OCI-LY7 (cell line): ENCODE data around the gene SNX13. TPM values are rescaled to one million over a fixed set of nuclear protein-coding genes. Genes with fewer than 3 reads are reported as not detected.

Source experiments
- BruUV-seq: library from RNA; stranded (reverse); fragments of 400-500 nt; replicated peaks from 2 replicates; lab custom pipeline; 2021; lab: Mats Ljungman, UMichigan
- CTCF ChIA-PET: fragments of 300-600 bp; sonication (Branson Sonifier 250); formaldehyde crosslinking; loops from one replicate; lab custom pipeline; 2022; ENCODE audit warnings: antibody characterized with exemption; ENCODE audit not compliant: unreplicated experiment; lab: Charles Lee
- POLR2A ChIA-PET: fragments of 300-600 bp; sonication (Branson Sonifier 250); formaldehyde crosslinking; loops from one replicate; lab custom pipeline; 2022; ENCODE audit warnings: antibody characterized with exemption; lab: Charles Lee
- DNase-seq: peaks from one replicate; pipeline ENCODE4 v3.0.0-alpha.2; 2015; ENCODE audit warnings: low spot score
- H2AFZ ChIP-seq: fragments of 200-600 bp; sonication (generic), shearing (Covaris generic); 2 replicates; pipeline ENCODE4 v1.6.1; 2014; ENCODE audit warnings: mild to moderate bottlenecking, antibody characterized with exemption, low read length, moderate library complexity
- H3K27ac ChIP-seq: fragments of 200-600 bp; sonication (generic); 2 replicates; pipeline ENCODE4 v1.5.1; 2014; ENCODE audit warnings: mixed run types, low read depth, mild to moderate bottlenecking, moderate library complexity, low read length, inconsistent platforms; ENCODE audit not compliant: poor library complexity, severe bottlenecking
- H3K36me3 ChIP-seq: fragments of 200-600 bp; sonication (generic); 2 replicates; pipeline ENCODE4 v1.6.1; 2014; ENCODE audit warnings: mild to moderate bottlenecking, antibody characterized with exemption, low read length, moderate library complexity, mixed read lengths; ENCODE audit not compliant: insufficient read depth
- H3K4me1 ChIP-seq: fragments of 200-600 bp; sonication (generic); 2 replicates; pipeline ENCODE4 v1.5.1; 2014; ENCODE audit warnings: mild to moderate bottlenecking, low read length; ENCODE audit not compliant: insufficient read depth, poor library complexity, severe bottlenecking
- H3K4me2 ChIP-seq: fragments of 200-600 bp; sonication (generic); 2 replicates; pipeline ENCODE4 v1.6.1; 2014; ENCODE audit warnings: mild to moderate bottlenecking, low read length
- H3K4me3 ChIP-seq: fragments of 200-600 bp; sonication (generic); 2 replicates; pipeline ENCODE4 v1.5.1; 2014; ENCODE audit warnings: mild to moderate bottlenecking, low read depth, low read length; ENCODE audit not compliant: poor library complexity, severe bottlenecking
- H3K79me2 ChIP-seq: fragments of 200-600 bp; sonication (generic); 2 replicates; pipeline ENCODE4 v1.6.1; 2016; ENCODE audit warnings: low read depth, mild to moderate bottlenecking, low read length, moderate library complexity, mixed read lengths; ENCODE audit not compliant: insufficient read depth
- H3K9me2 ChIP-seq: fragments of 200-600 bp; sonication (generic); 2 replicates; pipeline ENCODE4 v1.6.1; 2016; ENCODE audit warnings: mild to moderate bottlenecking, low read length, mixed read lengths; ENCODE audit not compliant: insufficient read depth
- H3K9me3 ChIP-seq: fragments of 200-600 bp; sonication (generic); 2 replicates; pipeline ENCODE4 v1.6.1; 2014; ENCODE audit warnings: mild to moderate bottlenecking, mixed run types, low read length, mixed read lengths
- H4K20me1 ChIP-seq: fragments of 200-600 bp; sonication (generic); 2 replicates; pipeline ENCODE4 v1.6.1; 2014; ENCODE audit warnings: mild to moderate bottlenecking, antibody characterized with exemption, low read length, moderate library complexity, mixed read lengths; ENCODE audit not compliant: insufficient read depth
- EZH2phosphoT487 ChIP-seq: fragments of 200-600 bp; sonication (generic); IDR thresholded peaks from 2 replicates; pipeline ENCODE4 v1.6.1; 2018; ENCODE audit warnings: low read depth, borderline replicate concordance, mild to moderate bottlenecking, mixed run types, antibody characterized with exemption, low read length, moderate library complexity, mixed read lengths
- intact Hi-C: fragments of 100-400 bp; cut with micrococcal nuclease; formaldehyde crosslinking; loops from one replicate; pipeline ENCODE4 v1.10.0; 2022; ENCODE audit not compliant: unreplicated experiment
- total RNA-seq, 2 experiments: library from RNA; depleted of rRNA in 1 of 2; stranded (reverse); fragments of >200 nt in 1 of 2; shearing (Covaris generic) in 1 of 2; gene quantifications; 2 replicates each; pipeline ENCODE4 v1.2.3, GENCODE V29; 2014 to 2022
- TF ChIP-seq, protein P1 (sequence below): fragments of 200-600 bp; sonication (generic); conservative IDR thresholded peaks from 2 replicates; pipeline ENCODE4 v1.5.1; 2014; ENCODE audit warnings: mild to moderate bottlenecking, antibody characterized with exemption, low read length, moderate library complexity, mixed read lengths

Gene SNX13
- total RNA-seq, 2 experiments from 2014 or later, result 20.0 to 32.6 TPM

- TF ChIP-seq EZH2phosphoT487, result no peak
- TF ChIP-seq, protein P1, sequence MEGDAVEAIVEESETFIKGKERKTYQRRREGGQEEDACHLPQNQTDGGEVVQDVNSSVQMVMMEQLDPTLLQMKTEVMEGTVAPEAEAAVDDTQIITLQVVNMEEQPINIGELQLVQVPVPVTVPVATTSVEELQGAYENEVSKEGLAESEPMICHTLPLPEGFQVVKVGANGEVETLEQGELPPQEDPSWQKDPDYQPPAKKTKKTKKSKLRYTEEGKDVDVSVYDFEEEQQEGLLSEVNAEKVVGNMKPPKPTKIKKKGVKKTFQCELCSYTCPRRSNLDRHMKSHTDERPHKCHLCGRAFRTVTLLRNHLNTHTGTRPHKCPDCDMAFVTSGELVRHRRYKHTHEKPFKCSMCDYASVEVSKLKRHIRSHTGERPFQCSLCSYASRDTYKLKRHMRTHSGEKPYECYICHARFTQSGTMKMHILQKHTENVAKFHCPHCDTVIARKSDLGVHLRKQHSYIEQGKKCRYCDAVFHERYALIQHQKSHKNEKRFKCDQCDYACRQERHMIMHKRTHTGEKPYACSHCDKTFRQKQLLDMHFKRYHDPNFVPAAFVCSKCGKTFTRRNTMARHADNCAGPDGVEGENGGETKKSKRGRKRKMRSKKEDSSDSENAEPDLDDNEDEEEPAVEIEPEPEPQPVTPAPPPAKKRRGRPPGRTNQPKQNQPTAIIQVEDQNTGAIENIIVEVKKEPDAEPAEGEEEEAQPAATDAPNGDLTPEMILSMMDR, result no peak
- no TSS peak for BruUV-seq
- CTCF ChIA-PET, result no interaction called here
Measured at GRCh38 chr7:17746020-17746530, 194.2 kb downstream of the SNX13 start.

GRCh38 chr7:17745610-17746009 lies 194.7 kb downstream of the SNX13 start:
- TF ChIP-seq, protein P1, result no peak
- no peak for TF ChIP-seq EZH2phosphoT487
- Histone ChIP-seq H3K4me1 (no peaks in the 10 kb centered on the region), H3K9me2 (no peaks in the 10 kb centered on the region), H4K20me1 (no peaks in the 10 kb centered on the region), H3K27ac (no peak overlapping the region), H3K79me2 (no peaks in the 10 kb centered on the region), H3K4me2 (no peak overlapping the region), H3K36me3 (no peaks in the 10 kb centered on the region), H2AFZ (no peak overlapping the region), H3K4me3 (no peak overlapping the region), H3K9me3 (no peaks in the 10 kb centered on the region)
- ChIA-PET POLR2A (interaction anchor here (0.7 kb wide), 1 partner anchor 234 kb away, joined by 3 read pairs; no protein-coding TSS in a partner anchor), CTCF (no interaction called here)
- intact Hi-C loops, result no loop called here
- no TSS peak for BruUV-seq
- no peak for DNase-seq

More at GRCh38 chr7:17746020-17746530, 194.2 kb downstream of the SNX13 start:
- POLR2A ChIA-PET, result interaction anchor here (0.7 kb wide), 1 partner anchor 234 kb away, joined by 3 read pairs; no protein-coding TSS in a partner anchor
- no peaks in the 10 kb centered on the region for H3K9me2 ChIP-seq
- H3K36me3 ChIP-seq, result no peaks in the 10 kb centered on the region
- no peaks in the 10 kb centered on the region for H4K20me1 ChIP-seq
- no peaks in the 10 kb centered on the region for H3K4me1 ChIP-seq
- no peaks in the 10 kb centered on the region for H3K79me2 ChIP-seq
- H3K27ac ChIP-seq, result no peak overlapping the region
- no peak overlapping the region for H2AFZ ChIP-seq
- no peak for DNase-seq
- no peak overlapping the region for H3K4me3 ChIP-seq
- no peak overlapping the region for H3K4me2 ChIP-seq
- intact Hi-C loops, result no loop called here
- no peaks in the 10 kb centered on the region for H3K9me3 ChIP-seq

- TF ChIP-seq, protein P1, result no peak
- no peak for TF ChIP-seq EZH2phosphoT487
- Histone ChIP-seq H3K4me3 (no peak overlapping the region), H3K4me1 (no peaks in the 10 kb centered on the region), H3K4me2 (no peak overlapping the region), H3K36me3 (no peaks in the 10 kb centered on the region), H3K9me3 (no peaks in the 10 kb centered on the region), H3K9me2 (no peaks in the 10 kb centered on the region), H3K79me2 (no peaks in the 10 kb centered on the region), H4K20me1 (no peaks in the 10 kb centered on the region), H2AFZ (no peak overlapping the region), H3K27ac (no peak overlapping the region)
- intact Hi-C loops, result no loop called here
- CTCF ChIA-PET, result no interaction called here
- BruUV-seq, result no TSS peak
- DNase-seq, result no peak
- POLR2A ChIA-PET, result no interaction called here
Measured at GRCh38 chr7:17743316-17743715, 197.0 kb downstream of the SNX13 start.
